ENCODE measurements around the gene NKAIN1.
"Not testable (repeated sequence)": the region's sequence is repeated elsewhere in the genome, so short reads cannot be mapped to it uniquely, and the experiment has no call there.

The NKAIN1 gene

GRCh38 chr1:31239653-31240241 lies at the start of gene NKAIN1:
TSS of gene NKAIN1 (minus strand) at chr1:31239887. CDS start at chr1:31239547, 340 bp downstream.
- Mint-ChIP-seq H3K36me3 (ENCODE audit: low read depth) (no peaks in the 10 kb centered on the region), H3K4me3 (peak within 1 kb of the TSS; percentile 55), H3K4me1 (ENCODE audit: low read depth) (peaks cover 9% of the 10 kb centered on the region), H3K9me3 (no peaks in the 10 kb centered on the region), H3K27me3 (peaks cover 61% of the 10 kb centered on the region), H3K27ac (no peak within 1 kb of the TSS)
- DNase-seq = no peak

DNA sequence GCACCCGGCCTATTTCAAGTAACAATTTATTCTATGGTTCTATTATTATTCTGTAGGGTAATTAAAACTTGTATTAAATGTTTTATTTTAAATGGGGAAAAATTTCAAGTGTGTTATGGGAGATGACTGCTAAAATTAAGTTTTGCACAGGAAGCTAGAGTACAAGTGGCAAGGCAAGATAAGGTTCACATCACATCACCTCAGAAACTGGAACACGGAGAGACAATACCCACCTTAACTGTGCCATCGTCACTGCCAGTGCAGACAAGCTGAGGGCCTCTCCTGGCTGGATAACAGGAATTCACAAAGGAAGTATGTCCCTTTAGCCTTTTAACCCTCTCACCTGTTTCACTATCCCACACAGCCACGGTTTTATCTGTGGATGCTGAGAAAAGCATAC lies 49.3 kb upstream of the NKAIN1 start:
- Mint-ChIP-seq H3K27me3 (no peaks in the 10 kb centered on the region), H3K9me3 (no peaks in the 10 kb centered on the region), H3K4me3 (no peak overlapping the region), H3K36me3 (ENCODE audit: low read depth) (peaks cover 97% of the 10 kb centered on the region), H3K27ac (no peak overlapping the region), H3K4me1 (ENCODE audit: low read depth) (peaks cover 9% of the 10 kb centered on the region)
- DNase-seq = no peak

GRCh38 chr1:31287791-31288190 lies 48.1 kb upstream of the NKAIN1 start:
- H3K36me3 Mint-ChIP-seq (ENCODE audit: low read depth) = peaks cover 97% of the 10 kb centered on the region
- DNase-seq; H3K27me3 Mint-ChIP-seq; H3K9me3 Mint-ChIP-seq; H3K4me3 Mint-ChIP-seq; H3K4me1 Mint-ChIP-seq (ENCODE audit: low read depth); H3K27ac Mint-ChIP-seq: not testable (repeated sequence)

DNA sequence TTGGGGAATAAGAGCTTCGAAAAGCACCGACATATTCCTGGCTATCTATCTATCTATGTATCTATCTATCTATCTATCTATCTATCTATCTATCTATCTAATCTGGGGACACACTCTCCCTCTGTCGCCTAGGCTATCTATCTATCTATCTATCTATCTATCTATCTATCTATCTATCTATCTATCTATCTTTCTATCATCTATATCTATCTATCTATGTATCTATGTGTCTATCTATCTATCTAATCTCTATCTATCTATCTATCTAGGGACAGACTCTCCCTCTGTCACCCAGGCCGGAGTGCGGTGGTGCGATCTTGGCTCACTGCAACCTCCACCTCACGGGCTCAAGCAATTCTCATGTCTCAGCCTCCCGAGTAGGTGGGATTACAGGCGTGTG lies 42.7 kb upstream of the NKAIN1 start:
- H3K9me3 Mint-ChIP-seq; H3K27ac Mint-ChIP-seq; H3K27me3 Mint-ChIP-seq; H3K4me3 Mint-ChIP-seq; DNase-seq; H3K4me1 Mint-ChIP-seq (ENCODE audit: low read depth): not testable (repeated sequence)
- H3K36me3 Mint-ChIP-seq (ENCODE audit: low read depth) = peaks cover 95% of the 10 kb centered on the region

- Mint-ChIP-seq H3K4me3 (no peak overlapping the region), H3K36me3 (ENCODE audit: low read depth) (peaks cover 93% of the 10 kb centered on the region), H3K9me3 (no peaks in the 10 kb centered on the region), H3K27me3 (no peaks in the 10 kb centered on the region), H3K27ac (no peak overlapping the region), H3K4me1 (ENCODE audit: low read depth) (peaks cover 6% of the 10 kb centered on the region)
- no peak for DNase-seq
Measured at GRCh38 chr1:31273619-31274018, 33.9 kb upstream of the NKAIN1 start.

DNA sequence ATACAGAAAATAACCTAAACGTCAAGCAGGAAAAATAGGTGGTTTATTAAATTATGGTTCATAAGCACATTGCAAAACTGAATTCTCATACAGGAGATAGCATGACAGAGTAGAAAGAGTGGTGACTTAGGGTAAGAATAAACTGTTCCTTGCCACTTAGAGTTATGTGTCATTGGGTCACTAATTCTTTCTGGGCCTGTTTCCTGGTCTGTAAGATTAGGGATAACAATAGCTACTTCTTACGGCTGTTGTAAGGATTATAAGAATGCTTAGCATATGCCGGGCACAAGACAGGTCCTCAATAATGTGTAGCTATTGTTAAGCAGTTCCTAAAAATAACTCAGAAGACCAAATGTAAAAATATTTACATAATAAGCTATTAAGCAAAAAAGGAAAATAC lies 32.7 kb upstream of the NKAIN1 start:
- Mint-ChIP-seq H3K36me3 (ENCODE audit: low read depth) (peaks cover 93% of the 10 kb centered on the region), H3K4me3 (no peak overlapping the region)
- no peak for DNase-seq

GRCh38 chr1:31266547-31266946 lies 26.9 kb upstream of the NKAIN1 start:
- Mint-ChIP-seq H3K36me3 (ENCODE audit: low read depth) (peaks cover 97% of the 10 kb centered on the region), H3K27me3 (no peaks in the 10 kb centered on the region), H3K9me3 (no peaks in the 10 kb centered on the region), H3K27ac (no peak overlapping the region), H3K4me3 (no peak overlapping the region), H3K4me1 (ENCODE audit: low read depth) (no peaks in the 10 kb centered on the region)
- DNase-seq = no peak

More for the DNA sequence above, 32.7 kb upstream of the NKAIN1 start:
- no peak overlapping the region for H3K27ac Mint-ChIP-seq
- H3K4me1 Mint-ChIP-seq (ENCODE audit: low read depth) = peaks cover 4% of the 10 kb centered on the region
- no peaks in the 10 kb centered on the region for H3K9me3 Mint-ChIP-seq
- H3K27me3 Mint-ChIP-seq = no peaks in the 10 kb centered on the region

GRCh38 chr1:31264790-31265386 lies 25.2 kb upstream of the NKAIN1 start:
- H3K36me3 Mint-ChIP-seq (ENCODE audit: low read depth) = peaks cover 98% of the 10 kb centered on the region

GRCh38 chr1:31263408-31263807 lies 23.7 kb upstream of the NKAIN1 start:
- Mint-ChIP-seq H3K9me3 (no peaks in the 10 kb centered on the region), H3K4me3 (no peak overlapping the region), H3K27ac (no peak overlapping the region), H3K4me1 (ENCODE audit: low read depth) (no peaks in the 10 kb centered on the region), H3K36me3 (ENCODE audit: low read depth) (peaks cover 99% of the 10 kb centered on the region), H3K27me3 (no peaks in the 10 kb centered on the region)
- no peak for DNase-seq

More at GRCh38 chr1:31264790-31265386, 25.2 kb upstream of the NKAIN1 start:
- Mint-ChIP-seq H3K4me1 (ENCODE audit: low read depth) (no peaks in the 10 kb centered on the region), H3K27ac (no peak overlapping the region), H3K4me3 (no peak overlapping the region), H3K9me3 (no peaks in the 10 kb centered on the region), H3K27me3 (no peaks in the 10 kb centered on the region)
- DNase-seq = no peak

DNA sequence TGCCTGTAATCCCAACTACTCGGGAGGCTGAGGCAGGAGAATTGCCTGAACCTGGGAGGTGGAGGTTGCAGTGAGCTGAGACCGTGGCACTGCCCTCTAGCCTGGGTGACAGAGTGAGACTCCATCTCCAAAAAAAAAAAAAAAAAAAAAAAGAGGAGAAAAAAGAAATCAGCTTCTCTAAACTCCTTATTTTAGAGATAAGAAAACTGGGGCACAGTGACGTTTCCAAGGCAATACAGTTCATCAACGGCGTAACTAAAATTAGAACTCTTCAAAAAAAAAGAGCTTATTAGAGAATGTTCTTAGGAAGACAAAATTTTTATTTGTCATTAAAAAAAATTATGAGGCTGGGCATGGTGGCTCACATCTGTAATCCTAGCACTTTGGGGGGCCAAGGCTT lies 22.7 kb upstream of the NKAIN1 start:
- not testable (repeated sequence) for H3K27ac Mint-ChIP-seq; H3K9me3 Mint-ChIP-seq; H3K4me1 Mint-ChIP-seq (ENCODE audit: low read depth); H3K27me3 Mint-ChIP-seq; H3K4me3 Mint-ChIP-seq; DNase-seq
- H3K36me3 Mint-ChIP-seq (ENCODE audit: low read depth) = peaks cover 99% of the 10 kb centered on the region

- H3K9me3 Mint-ChIP-seq = no peaks in the 10 kb centered on the region
- no peak overlapping the region for H3K4me3 Mint-ChIP-seq
- H3K27me3 Mint-ChIP-seq = no peaks in the 10 kb centered on the region
- no peak for DNase-seq
- H3K4me1 Mint-ChIP-seq (ENCODE audit: low read depth) = no peaks in the 10 kb centered on the region
- peaks cover 99% of the 10 kb centered on the region for H3K36me3 Mint-ChIP-seq (ENCODE audit: low read depth)
- H3K27ac Mint-ChIP-seq = no peak overlapping the region
Measured at GRCh38 chr1:31261916-31262315, 22.2 kb upstream of the NKAIN1 start.

GRCh38 chr1:31259746-31260145 lies 20.1 kb upstream of the NKAIN1 start:
- peaks cover 79% of the 10 kb centered on the region for H3K36me3 Mint-ChIP-seq (ENCODE audit: low read depth)
- no peaks in the 10 kb centered on the region for H3K4me1 Mint-ChIP-seq (ENCODE audit: low read depth)

GRCh38 chr1:31258581-31258980 lies 18.9 kb upstream of the NKAIN1 start:
- no peaks in the 10 kb centered on the region for H3K27me3 Mint-ChIP-seq
- H3K9me3 Mint-ChIP-seq = no peaks in the 10 kb centered on the region
- no peak overlapping the region for H3K4me3 Mint-ChIP-seq
- no peak for DNase-seq
- no peak overlapping the region for H3K27ac Mint-ChIP-seq
- peaks cover 67% of the 10 kb centered on the region for H3K36me3 Mint-ChIP-seq (ENCODE audit: low read depth)
- H3K4me1 Mint-ChIP-seq (ENCODE audit: low read depth) = no peaks in the 10 kb centered on the region

More at GRCh38 chr1:31259746-31260145, 20.1 kb upstream of the NKAIN1 start:
- Mint-ChIP-seq H3K4me3 (no peak overlapping the region), H3K27me3 (no peaks in the 10 kb centered on the region), H3K27ac (no peak overlapping the region), H3K9me3 (no peaks in the 10 kb centered on the region)
- DNase-seq = no peak

- Mint-ChIP-seq H3K9me3 (no peaks in the 10 kb centered on the region), H3K4me1 (ENCODE audit: low read depth) (no peaks in the 10 kb centered on the region), H3K36me3 (ENCODE audit: low read depth) (peaks cover 54% of the 10 kb centered on the region), H3K4me3 (no peak overlapping the region), H3K27me3 (no peaks in the 10 kb centered on the region), H3K27ac (no peak overlapping the region)
- DNase-seq = no peak
Measured at GRCh38 chr1:31257213-31257612, 17.5 kb upstream of the NKAIN1 start.

- Mint-ChIP-seq H3K4me3 (no peak overlapping the region), H3K4me1 (ENCODE audit: low read depth) (no peaks in the 10 kb centered on the region), H3K27ac (no peak overlapping the region), H3K27me3 (no peaks in the 10 kb centered on the region), H3K36me3 (ENCODE audit: low read depth) (no peaks in the 10 kb centered on the region), H3K9me3 (no peaks in the 10 kb centered on the region)
- DNase-seq = no peak
Measured at GRCh38 chr1:31249854-31250253, 10.2 kb upstream of the NKAIN1 start.
